ENCODE results near the gene IGSF9B. TPM values are rescaled to one million over a fixed set of nuclear protein-coding genes. Genes with fewer than 3 reads are reported as not detected.

IGSF9B gene
- total RNA-seq, 2 experiments from 2014 or later, result 0.95 to 2.8 TPM

- Histone ChIP-seq H4K20me1 (ENCODE audit: insufficient read depth, low read length) (no peaks in the 10 kb centered on the region), H3K4me3 (ENCODE audit: low read depth, low read length, poor library complexity, severe bottlenecking) (no peak overlapping the region), H2AFZ (ENCODE audit: low read length) (no peak overlapping the region), H3K4me2 (ENCODE audit: low read length) (no peak overlapping the region), H3K36me3 (ENCODE audit: insufficient read depth, low read length) (no peaks in the 10 kb centered on the region), H3K9me3 (ENCODE audit: low read length) (no peaks in the 10 kb centered on the region), H3K9me2 (ENCODE audit: insufficient read depth, low read length) (no peaks in the 10 kb centered on the region), H3K79me2 (ENCODE audit: insufficient read depth, low read depth, low read length) (no peaks in the 10 kb centered on the region), H3K27ac (ENCODE audit: low read depth, low read length, poor library complexity, severe bottlenecking) (no peak overlapping the region), H3K4me1 (ENCODE audit: insufficient read depth, low read length, poor library complexity, severe bottlenecking) (no peaks in the 10 kb centered on the region)
- intact Hi-C loops (cut with micrococcal nuclease; ENCODE audit: unreplicated experiment), result no loop called here
- no peak for TF ChIP-seq CTCF (conservative IDR thresholded peaks at IDR 0.05; ENCODE audit: low read length)
- no peak for TF ChIP-seq EZH2phosphoT487 (IDR thresholded peaks at IDR 0.05; ENCODE audit: borderline replicate concordance, low read depth, low read length)
- DNase-seq (ENCODE audit: low spot score), result no peak
- ChIA-PET POLR2A (no interaction called here), CTCF (ENCODE audit: unreplicated experiment) (no interaction called here)
- no TSS peak for BruUV-seq (replicated peaks)
These were observed 26.1 kb upstream of the IGSF9B start for GRCh38 chr11:133982876-133983275.

DNA sequence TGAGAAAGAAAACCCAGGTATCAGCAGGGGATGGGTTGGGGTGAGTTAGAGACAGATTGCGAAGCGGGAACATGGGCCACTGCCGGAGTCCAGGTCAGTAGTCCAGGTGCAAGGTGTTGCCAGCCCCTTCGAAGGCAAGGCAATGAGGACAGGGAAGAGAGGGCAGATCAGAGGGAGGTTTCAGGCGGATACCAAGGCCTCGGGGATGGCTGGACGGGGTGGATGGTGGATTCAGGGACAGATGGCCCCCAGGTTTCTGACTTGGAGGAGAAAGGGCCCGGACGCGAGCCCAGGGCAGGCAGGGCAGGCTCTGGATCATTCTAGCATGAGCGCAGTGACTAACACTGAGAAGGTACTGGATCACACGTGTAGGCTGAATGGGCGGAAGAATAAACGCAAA lies 25.4 kb upstream of the IGSF9B start:
- Histone ChIP-seq H3K27ac (ENCODE audit: low read depth, low read length, poor library complexity, severe bottlenecking) (no peak overlapping the region), H3K4me1 (ENCODE audit: insufficient read depth, low read length, poor library complexity, severe bottlenecking) (no peaks in the 10 kb centered on the region), H3K4me3 (ENCODE audit: low read depth, low read length, poor library complexity, severe bottlenecking) (no peak overlapping the region), H3K4me2 (ENCODE audit: low read length) (no peak overlapping the region), H3K9me3 (ENCODE audit: low read length) (no peaks in the 10 kb centered on the region), H3K9me2 (ENCODE audit: insufficient read depth, low read length) (no peaks in the 10 kb centered on the region), H3K36me3 (ENCODE audit: insufficient read depth, low read length) (no peaks in the 10 kb centered on the region), H3K79me2 (ENCODE audit: insufficient read depth, low read depth, low read length) (no peaks in the 10 kb centered on the region), H2AFZ (ENCODE audit: low read length) (no peak overlapping the region), H4K20me1 (ENCODE audit: insufficient read depth, low read length) (no peaks in the 10 kb centered on the region)
- POLR2A ChIA-PET, result no interaction called here
- intact Hi-C loops (cut with micrococcal nuclease; ENCODE audit: unreplicated experiment), result no loop called here
- no TSS peak for BruUV-seq (replicated peaks)
- CTCF ChIA-PET (ENCODE audit: unreplicated experiment), result no interaction called here
- TF ChIP-seq CTCF (conservative IDR thresholded peaks at IDR 0.05; ENCODE audit: low read length) (no peak), EZH2phosphoT487 (IDR thresholded peaks at IDR 0.05; ENCODE audit: borderline replicate concordance, low read depth, low read length) (no peak)
- DNase-seq (ENCODE audit: low spot score), result no peak

- H3K4me1 ChIP-seq (ENCODE audit: insufficient read depth, low read length, poor library complexity, severe bottlenecking), result no peaks in the 10 kb centered on the region
- DNase-seq (ENCODE audit: low spot score), result no peak
- no peak overlapping the region for H2AFZ ChIP-seq (ENCODE audit: low read length)
- no peaks in the 10 kb centered on the region for H3K9me3 ChIP-seq (ENCODE audit: low read length)
- H3K79me2 ChIP-seq (ENCODE audit: insufficient read depth, low read depth, low read length), result no peaks in the 10 kb centered on the region
- H3K9me2 ChIP-seq (ENCODE audit: insufficient read depth, low read length), result no peaks in the 10 kb centered on the region
- no peaks in the 10 kb centered on the region for H4K20me1 ChIP-seq (ENCODE audit: insufficient read depth, low read length)
- ChIA-PET CTCF (ENCODE audit: unreplicated experiment) (no interaction called here), POLR2A (no interaction called here)
- TF ChIP-seq CTCF (conservative IDR thresholded peaks at IDR 0.05; ENCODE audit: low read length) (no peak), EZH2phosphoT487 (IDR thresholded peaks at IDR 0.05; ENCODE audit: borderline replicate concordance, low read depth, low read length) (no peak)
- no TSS peak for BruUV-seq (replicated peaks)
- no peaks in the 10 kb centered on the region for H3K36me3 ChIP-seq (ENCODE audit: insufficient read depth, low read length)
- H3K4me3 ChIP-seq (ENCODE audit: low read depth, low read length, poor library complexity, severe bottlenecking), result no peak overlapping the region
- H3K4me2 ChIP-seq (ENCODE audit: low read length), result no peak overlapping the region
- intact Hi-C loops (cut with micrococcal nuclease; ENCODE audit: unreplicated experiment), result no loop called here
- H3K27ac ChIP-seq (ENCODE audit: low read depth, low read length, poor library complexity, severe bottlenecking), result no peak overlapping the region
These were observed 24.4 kb upstream of the IGSF9B start for GRCh38 chr11:133981156-133981555.
